Lower lobe of right lung (tissue), 2 donors: ENCODE results near the gene EGFL6. TPM values are rescaled to one million over a fixed set of nuclear protein-coding genes. Genes with fewer than 3 reads are reported as not detected.

Experiments used
- ATAC-seq, 2 donors: fragments of 200-7000 bp; cut with Tn5 transposase; one replicate each; pipeline ENCODE4 v1.9.1; 2020 to 2022; ENCODE audit warnings: mild to moderate bottlenecking in 2 of 2, moderate library complexity in 2 of 2
- DNase-seq: peaks from one replicate; pipeline ENCODE4 v3.0.0-alpha.2; 2020
- H3K27ac ChIP-seq: fragments of 200-600 bp; one replicate; pipeline ENCODE4 v1.8.0; 2022
- H3K27me3 ChIP-seq: fragments of 200-600 bp; one replicate; pipeline ENCODE4 v1.8.0; 2022; ENCODE audit warnings: low read depth
- H3K36me3 ChIP-seq: fragments of 200-600 bp; one replicate; pipeline ENCODE4 v1.8.0; 2022; ENCODE audit warnings: mild to moderate bottlenecking
- H3K4me1 ChIP-seq: fragments of 200-600 bp; one replicate; pipeline ENCODE4 v1.8.0; 2022
- H3K4me3 ChIP-seq: fragments of 200-600 bp; one replicate; pipeline ENCODE4 v1.8.0; 2022; ENCODE audit warnings: mild to moderate bottlenecking
- H3K9me3 ChIP-seq: fragments of 200-600 bp; one replicate; pipeline ENCODE4 v1.8.0; 2022
- CTCF ChIP-seq: fragments of 200-600 bp; IDR thresholded peaks from one replicate; pipeline ENCODE4 v1.8.0; 2022; ENCODE audit warnings: antibody characterized with exemption, mild to moderate bottlenecking
- intact Hi-C: fragments of 100-400 bp; cut with DNase I; formaldehyde crosslinking; loops from one replicate; pipeline ENCODE4 v1.11.0; 2022
- total RNA-seq: library from RNA; stranded (reverse); fragmentation: NEBNext Ultra II Directional; extraction: Animal tissue kit (Norgen Biotek cat#: 25700); gene quantifications from one replicate; pipeline ENCODE4 v1.2.1, GENCODE V29; 2021
- donor health status: DM: no; HTN: yes; CAD: no; lungs with severe emphysema.

EGFL6 gene
- total RNA-seq, 1 donor from 2014 or later = 9.3 TPM

- intact Hi-C loops = no loop called here
- no peaks in the 10 kb centered on the region for H3K4me1 ChIP-seq
- H3K27me3 ChIP-seq = peaks cover 4% of the 10 kb centered on the region
- ATAC-seq = no peak
- no peaks in the 10 kb centered on the region for H3K9me3 ChIP-seq
- no peak for DNase-seq
- no peak overlapping the region for H3K27ac ChIP-seq
- no peak overlapping the region for H3K4me3 ChIP-seq
- no peak for TF ChIP-seq CTCF
- H3K36me3 ChIP-seq = no peaks in the 10 kb centered on the region
These were observed 1.7 kb downstream of the EGFL6 start for GRCh38 chrX:13571136-13571535.

GRCh38 chrX:13574600-13574999, 5.2 kb downstream of the EGFL6 start:
- intact Hi-C loops = no loop called here
- no peaks in the 10 kb centered on the region for H3K27me3 ChIP-seq
- ATAC-seq = no peak

GRCh38 chrX:13579661-13580060, 10.3 kb downstream of the EGFL6 start:
- no peaks in the 10 kb centered on the region for H3K9me3 ChIP-seq
- no peaks in the 10 kb centered on the region for H3K4me1 ChIP-seq
- DNase-seq (no peak), ATAC-seq (no peak)
- H3K4me3 ChIP-seq = no peak overlapping the region
- H3K36me3 ChIP-seq = no peaks in the 10 kb centered on the region
- no peak for TF ChIP-seq CTCF
- H3K27me3 ChIP-seq = no peaks in the 10 kb centered on the region
- H3K27ac ChIP-seq = no peak overlapping the region
- intact Hi-C loops = no loop called here

More at GRCh38 chrX:13574600-13574999, 5.2 kb downstream of the EGFL6 start:
- H3K9me3 ChIP-seq = no peaks in the 10 kb centered on the region
- no peak for DNase-seq
- no peak for TF ChIP-seq CTCF
- H3K27ac ChIP-seq = no peak overlapping the region
- H3K4me3 ChIP-seq = no peak overlapping the region
- H3K36me3 ChIP-seq = no peaks in the 10 kb centered on the region
- no peaks in the 10 kb centered on the region for H3K4me1 ChIP-seq

- Histone ChIP-seq H3K4me3 (no peak overlapping the region), H3K36me3 (no peaks in the 10 kb centered on the region), H3K27me3 (no peaks in the 10 kb centered on the region), H3K4me1 (no peaks in the 10 kb centered on the region), H3K9me3 (no peaks in the 10 kb centered on the region), H3K27ac (no peak overlapping the region)
- intact Hi-C loops = no loop called here
- DNase-seq = no peak
- no peak for ATAC-seq
- TF ChIP-seq CTCF = no peak
These were observed 12.2 kb downstream of the EGFL6 start for GRCh38 chrX:13581554-13581953.

- DNase-seq = no peak
- Histone ChIP-seq H3K4me1 (no peaks in the 10 kb centered on the region), H3K4me3 (no peak overlapping the region), H3K27ac (no peak overlapping the region), H3K36me3 (no peaks in the 10 kb centered on the region), H3K9me3 (no peaks in the 10 kb centered on the region), H3K27me3 (no peaks in the 10 kb centered on the region)
- TF ChIP-seq CTCF = no peak
- intact Hi-C loops = no loop called here
- ATAC-seq = no peak
These were observed 18.5 kb downstream of the EGFL6 start for GRCh38 chrX:13587786-13588477.
